HepG2 (cell line): ENCODE measurements around the gene GSPT1. TPM values are rescaled to one million over a fixed set of nuclear protein-coding genes. Genes with fewer than 3 reads are reported as not detected.

ENCODE experiments used
- ASH2L ChIP-seq: fragments of 300-600, 200-600 bp; sonication (generic); IDR thresholded peaks from 2 replicates; pipeline ENCODE4 v1.7.0; 2017; ENCODE audit warnings: low read depth, mild to moderate bottlenecking, moderate library complexity, mixed read lengths, low read length; ENCODE audit not compliant: insufficient read length
- CBX1 ChIP-seq: IDR thresholded peaks from one replicate; pipeline ENCODE4 v1.6.1; 2016; ENCODE audit warnings: antibody characterized with exemption, low read depth
- CBX5 ChIP-seq: sonication (generic); formaldehyde crosslinking; IDR thresholded peaks from 2 replicates; pipeline ENCODE4 v1.4.0; 2020; ENCODE audit warnings: missing genetic modification reagents, borderline replicate concordance
- EP300 ChIP-seq, 3 experiments: sonication (generic) in 1 of 3; formaldehyde crosslinking in 1 of 3; IDR thresholded peaks; 2 replicates each; pipeline versions ENCODE4 v1.5.1 to v1.6.1; 2011 to 2020; ENCODE audit warnings: low read depth in 2 of 3, low read length in 2 of 3, borderline replicate concordance in 1 of 3, improper control_type of control experiment in 1 of 3, mild to moderate bottlenecking in 1 of 3, missing genetic modification reagents in 1 of 3, moderate library complexity in 1 of 3
- GPBP1L1 ChIP-seq: sonication (generic); formaldehyde crosslinking; IDR thresholded peaks from 2 replicates; pipeline ENCODE4 v1.5.0; 2020; ENCODE audit warnings: mild to moderate bottlenecking, missing genetic modification reagents
- HMG20A ChIP-seq: IDR thresholded peaks from 2 replicates; pipeline ENCODE4 v1.6.1; 2016; ENCODE audit warnings: borderline replicate concordance
- MLLT10 ChIP-seq: sonication (generic); formaldehyde crosslinking; IDR thresholded peaks from 2 replicates; pipeline ENCODE4 v1.4.0; 2020; ENCODE audit warnings: missing genetic modification reagents
- NFE2 ChIP-seq: sonication (generic); formaldehyde crosslinking; IDR thresholded peaks from 2 replicates; pipeline ENCODE4 v1.4.0; 2020; ENCODE audit warnings: missing genetic modification reagents
- NR2F6 ChIP-seq, 2 experiments: IDR thresholded peaks; 2 replicates each; pipeline ENCODE4 v1.6.1; 2016; ENCODE audit warnings: antibody characterized with exemption in 1 of 2, mild to moderate bottlenecking in 1 of 2
- PRDM10 ChIP-seq: sonication (generic); formaldehyde crosslinking; IDR thresholded peaks from 2 replicates; pipeline ENCODE4 v1.4.0; 2020; ENCODE audit warnings: low read depth, missing genetic modification reagents
- SP1 ChIP-seq, 2 experiments: fragments of 450-650 bp in 1 of 2; sonication (generic) in 1 of 2; formaldehyde crosslinking in 1 of 2; IDR thresholded peaks; 2 replicates each; pipeline versions ENCODE4 v1.4.0 to v1.6.1; 2016 to 2020; ENCODE audit warnings: missing genetic modification reagents in 1 of 2
- SRSF1 ChIP-seq: fragments of 200-400 bp; formaldehyde crosslinking; optimal IDR thresholded peaks from 2 replicates; pipeline ENCODE3; 2017; ENCODE audit warnings: mild to moderate bottlenecking, low read depth, low read length, moderate library complexity
- TSC22D2 ChIP-seq: sonication (generic); formaldehyde crosslinking; IDR thresholded peaks from 2 replicates; pipeline ENCODE4 v1.5.1; 2020; ENCODE audit warnings: missing genetic modification reagents, mild to moderate bottlenecking, borderline replicate concordance
- ZNF770 ChIP-seq: sonication (generic); formaldehyde crosslinking; IDR thresholded peaks from 2 replicates; pipeline ENCODE4 v1.5.0; 2020; ENCODE audit warnings: mild to moderate bottlenecking, missing genetic modification reagents
- polyA plus RNA-seq, 8 experiments: library from polyadenylated mRNA; depleted of rRNA in 3 of 8; stranded (reverse) in 7 of 8; unstranded in 1 of 8; fragments of >200 nt; fragmentation: Illumina TruSeq in 4 of 8; extraction: Trizol in 4 of 8; gene quantifications; 2 replicates each; pipeline versions ENCODE4 v1.2.1 to v1.2.3, GENCODE V29; 2011 to 2016; ENCODE audit warnings: low read depth in 4 of 8, missing spikeins in 1 of 8, mixed read lengths in 1 of 8; ENCODE audit not compliant: insufficient read depth in 1 of 8
- total RNA-seq, 5 experiments: library from RNA; depleted of rRNA; stranded (reverse); fragments of >200 nt; fragmentation: Illumina TruSeq; extraction: Trizol; gene quantifications; 2 replicates each; pipeline ENCODE4 v1.2.3, GENCODE V29; 2016; ENCODE audit warnings: low read depth in 1 of 5
- TF ChIP-seq, protein P1 (sequence below): sonication (generic); formaldehyde crosslinking; IDR thresholded peaks from 2 replicates; pipeline ENCODE4 v1.5.1; 2020; ENCODE audit warnings: missing genetic modification reagents, mild to moderate bottlenecking, borderline replicate concordance
- TF ChIP-seq, protein P2 (sequence below): sonication (generic); formaldehyde crosslinking; IDR thresholded peaks from 2 replicates; pipeline ENCODE4 v1.8.1; 2023; ENCODE audit warnings: mild to moderate bottlenecking, moderate library complexity, missing genetic modification reagents

Gene GSPT1
- total and polyA plus RNA-seq, 2 of the 13 experiments (the other 11 are each of a cell fraction or from before 2014, with no cell fraction given), result 120 to 316 TPM

DNA sequence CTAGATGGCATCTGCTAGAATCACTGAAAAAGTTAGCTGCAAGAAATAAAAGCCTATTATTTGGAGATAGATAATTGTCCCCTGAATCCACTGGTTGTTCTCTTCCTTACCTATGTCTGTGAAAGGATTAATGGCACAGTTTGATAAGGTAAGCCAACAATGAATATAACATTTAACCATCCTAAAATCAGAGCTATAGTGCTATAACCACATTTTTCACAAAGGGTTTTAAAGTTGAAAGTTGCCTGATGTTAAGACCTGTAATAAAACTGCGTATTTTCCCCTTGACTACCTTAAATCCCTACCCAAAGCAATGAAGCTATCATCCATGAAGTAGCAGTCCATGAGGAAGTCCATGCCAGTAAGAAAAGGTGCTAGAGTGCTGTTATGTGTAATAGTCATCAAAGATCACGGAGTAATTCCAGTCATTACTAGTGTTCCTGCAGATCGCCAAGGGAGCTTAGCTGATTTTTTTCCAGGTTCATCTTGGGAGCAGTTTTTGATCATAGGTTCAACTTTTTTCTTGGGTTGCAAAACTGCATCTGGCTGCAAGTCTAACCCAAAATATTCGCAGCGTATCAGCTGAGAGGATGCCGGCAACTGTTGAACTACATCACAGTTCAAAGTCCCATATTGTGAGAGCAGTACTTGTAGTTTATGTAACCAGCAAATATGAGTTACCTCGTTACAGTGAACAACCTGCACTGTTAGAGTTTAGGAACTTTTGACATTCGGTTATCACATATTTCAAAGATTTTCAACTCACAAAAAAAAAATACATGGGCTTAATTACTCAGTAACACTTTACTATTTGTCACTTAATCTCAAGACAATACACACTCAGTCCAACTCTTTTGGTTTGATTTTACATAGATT is 46.2 kb downstream of the GSPT1 start (continued):
- TF ChIP-seq, protein P1, sequence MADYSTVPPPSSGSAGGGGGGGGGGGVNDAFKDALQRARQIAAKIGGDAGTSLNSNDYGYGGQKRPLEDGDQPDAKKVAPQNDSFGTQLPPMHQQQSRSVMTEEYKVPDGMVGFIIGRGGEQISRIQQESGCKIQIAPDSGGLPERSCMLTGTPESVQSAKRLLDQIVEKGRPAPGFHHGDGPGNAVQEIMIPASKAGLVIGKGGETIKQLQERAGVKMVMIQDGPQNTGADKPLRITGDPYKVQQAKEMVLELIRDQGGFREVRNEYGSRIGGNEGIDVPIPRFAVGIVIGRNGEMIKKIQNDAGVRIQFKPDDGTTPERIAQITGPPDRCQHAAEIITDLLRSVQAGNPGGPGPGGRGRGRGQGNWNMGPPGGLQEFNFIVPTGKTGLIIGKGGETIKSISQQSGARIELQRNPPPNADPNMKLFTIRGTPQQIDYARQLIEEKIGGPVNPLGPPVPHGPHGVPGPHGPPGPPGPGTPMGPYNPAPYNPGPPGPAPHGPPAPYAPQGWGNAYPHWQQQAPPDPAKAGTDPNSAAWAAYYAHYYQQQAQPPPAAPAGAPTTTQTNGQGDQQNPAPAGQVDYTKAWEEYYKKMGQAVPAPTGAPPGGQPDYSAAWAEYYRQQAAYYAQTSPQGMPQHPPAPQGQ, result no peak
- peak; percentile 82; the same call in 1 of the 2 replicates for TF ChIP-seq HMG20A (CRISPR knock-in tag)
- no peak; the same call in 1 of the 2 replicates for TF ChIP-seq MLLT10 (CRISPR knock-in tag)
- peak; percentile 84 for TF ChIP-seq ASH2L
- peak in 1 of 2 experiments; percentile 73; a peak in 3 of 4 replicates for TF ChIP-seq EP300 (IDR thresholded peaks at IDR 0.05; ENCODE audit: low read depth in 2 of 2, low read length in 2 of 2)
- no peak for TF ChIP-seq EP300 (CRISPR knock-in tag; IDR thresholded peaks at IDR 0.05; ENCODE audit: borderline replicate concordance)
- no peak; the same call in 1 of the 2 replicates for TF ChIP-seq TSC22D2 (CRISPR knock-in tag)
- TF ChIP-seq NFE2 (CRISPR knock-in tag), result no peak
- no peak for TF ChIP-seq ZNF770
- TF ChIP-seq SP1 (IDR thresholded peaks at IDR 0.05), result no peak
- no peak for TF ChIP-seq SP1 (CRISPR knock-in tag; IDR thresholded peaks at IDR 0.05)
- no peak for TF ChIP-seq CBX1
- TF ChIP-seq PRDM10 (CRISPR knock-in tag), result no peak
- no peak for TF ChIP-seq NR2F6 (IDR thresholded peaks at IDR 0.05)
- TF ChIP-seq NR2F6 (CRISPR knock-in tag; IDR thresholded peaks at IDR 0.05), result peak; percentile 68; the same call in 1 of the 2 replicates
- TF ChIP-seq, protein P2, sequence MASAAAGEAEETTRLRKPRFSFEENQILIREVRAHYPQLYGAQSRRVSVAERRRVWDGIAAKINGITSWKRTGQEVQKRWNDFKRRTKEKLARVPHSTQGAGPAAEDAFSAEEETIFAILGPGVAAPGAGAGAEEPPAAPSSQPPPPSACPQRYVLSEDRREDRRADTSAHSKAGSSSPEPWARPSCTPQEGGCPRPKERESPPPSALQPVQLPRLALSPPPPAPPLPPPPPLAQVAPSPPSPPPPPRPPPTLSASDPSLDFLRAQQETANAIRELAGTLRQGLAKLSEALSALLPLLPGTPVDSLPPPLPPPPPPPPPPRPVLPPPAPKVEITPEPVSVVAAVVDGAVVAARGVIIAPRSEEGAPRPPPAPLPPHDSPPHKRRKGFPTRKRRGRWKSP (CRISPR knock-in tag), result peak; percentile 27; the same call in 1 of the 2 replicates
- TF ChIP-seq CBX5 (CRISPR knock-in tag), result no peak
- TF ChIP-seq SRSF1, result no peak
- no peak for TF ChIP-seq GPBP1L1 (CRISPR knock-in tag)
